Right forelimb (tissue), 1 donor: ENCODE data around the gene CHST8.

Source experiments
- DNase-seq: peaks from one replicate; pipeline ENCODE4 v3.0.0-alpha.2; 2018

The CHST8 gene

GRCh38 chr19:33773704-33774624, 152.2 kb downstream of the CHST8 start:
- no peak for DNase-seq

- no peak for DNase-seq
These were observed 153.0 kb downstream of the CHST8 start for GRCh38 chr19:33774751-33775150.

GRCh38 chr19:33775731-33776487, 154.2 kb downstream of the CHST8 start:
- no peak for DNase-seq

- no peak for DNase-seq
These were observed 155.6 kb downstream of the CHST8 start for GRCh38 chr19:33777351-33777750.

GRCh38 chr19:33777753-33778088, 156.0 kb downstream of the CHST8 start:
- DNase-seq, result no peak

- peak; percentile 92 for DNase-seq
These were observed 156.5 kb downstream of the CHST8 start for GRCh38 chr19:33778089-33778791.

GRCh38 chr19:33779849-33780248, 158.1 kb downstream of the CHST8 start:
- DNase-seq, result no peak

GRCh38 chr19:33780251-33780650, 158.5 kb downstream of the CHST8 start:
- DNase-seq, result no peak

GRCh38 chr19:33780746-33781145, 159.0 kb downstream of the CHST8 start:
- DNase-seq, result no peak

GRCh38 chr19:33781415-33781935, 159.7 kb downstream of the CHST8 start:
- no peak for DNase-seq

GRCh38 chr19:33781996-33782395, 160.2 kb downstream of the CHST8 start:
- DNase-seq, result no peak

GRCh38 chr19:33784432-33784831, 162.7 kb downstream of the CHST8 start:
- no peak for DNase-seq

GRCh38 chr19:33785795-33786194, 164.0 kb downstream of the CHST8 start:
- DNase-seq, result no peak

GRCh38 chr19:33788676-33789075, 166.9 kb downstream of the CHST8 start:
- DNase-seq, result no peak

- no peak for DNase-seq
These were observed 167.6 kb downstream of the CHST8 start for GRCh38 chr19:33789344-33789743.

- no peak for DNase-seq
These were observed 173.1 kb downstream of the CHST8 start for GRCh38 chr19:33794683-33795369.

GRCh38 chr19:33795370-33796163, 173.8 kb downstream of the CHST8 start:
- peak; percentile 93 for DNase-seq

- peak; percentile 82 for DNase-seq
These were observed 174.6 kb downstream of the CHST8 start, which contains the start of gene KCTD15 for GRCh38 chr19:33796164-33796875. Gene KCTD15, plus strand, starts transcription at chr19:33796870. Its CDS starts 3,585 bp downstream, at chr19:33800455.

- peak; percentile 73 for DNase-seq
These were observed 176.3 kb downstream of the CHST8 start for GRCh38 chr19:33797802-33798671.

GRCh38 chr19:33798681-33799111, 176.9 kb downstream of the CHST8 start:
- no peak for DNase-seq
